HFFc6 (cell line): ENCODE data around the gene GCK. TPM values are rescaled to one million over a fixed set of nuclear protein-coding genes. Genes with fewer than 3 reads are reported as not detected.

Experiments used
- DNase-seq: peaks from one replicate; pipeline ENCODE4 v3.0.0-alpha.2; 2018
- H3K27ac Mint-ChIP-seq: 2 replicates; pipeline ENCODE4 v1.8.0; 2020; ENCODE audit warnings: mild to moderate bottlenecking, mixed read lengths
- H3K27me3 Mint-ChIP-seq: 2 replicates; pipeline ENCODE4 v1.8.0; 2021; ENCODE audit warnings: mild to moderate bottlenecking, moderate library complexity, mixed read lengths; ENCODE audit not compliant: insufficient read depth
- H3K36me3 Mint-ChIP-seq: 2 replicates; pipeline ENCODE4 v1.8.0; 2021; ENCODE audit warnings: low read depth, mixed read lengths
- H3K4me1 Mint-ChIP-seq: 2 replicates; pipeline ENCODE4 v1.8.0; 2020; ENCODE audit warnings: low read depth, mixed read lengths
- H3K4me3 Mint-ChIP-seq: 2 replicates; pipeline ENCODE4 v1.8.0; 2020; ENCODE audit warnings: mild to moderate bottlenecking, moderate library complexity, mixed read lengths
- H3K9me3 Mint-ChIP-seq: 2 replicates; pipeline ENCODE4 v1.8.0; 2020; ENCODE audit warnings: mild to moderate bottlenecking, mixed read lengths
- total RNA-seq, 6 experiments: library from RNA; stranded (reverse); fragmentation: NEBNext Ultra II Directional; extraction: Animal tissue kit (Norgen Biotek cat#: 25700); gene quantifications; 2 replicates in 1 of 6; 3 replicates in 5 of 6; pipeline ENCODE4 v1.2.3, GENCODE V29; 2021
- TF ChIP-seq, protein P1 (sequence below): fragments of 200-600 bp; sonication (generic); IDR thresholded peaks from 2 replicates; pipeline ENCODE4 v1.5.0; 2021; ENCODE audit warnings: antibody characterized with exemption, mild to moderate bottlenecking

The GCK gene
- total RNA-seq, 6 experiments from 2014 or later, result 0.11 to 0.26 (median 0.17) TPM; not detected in 2

DNA sequence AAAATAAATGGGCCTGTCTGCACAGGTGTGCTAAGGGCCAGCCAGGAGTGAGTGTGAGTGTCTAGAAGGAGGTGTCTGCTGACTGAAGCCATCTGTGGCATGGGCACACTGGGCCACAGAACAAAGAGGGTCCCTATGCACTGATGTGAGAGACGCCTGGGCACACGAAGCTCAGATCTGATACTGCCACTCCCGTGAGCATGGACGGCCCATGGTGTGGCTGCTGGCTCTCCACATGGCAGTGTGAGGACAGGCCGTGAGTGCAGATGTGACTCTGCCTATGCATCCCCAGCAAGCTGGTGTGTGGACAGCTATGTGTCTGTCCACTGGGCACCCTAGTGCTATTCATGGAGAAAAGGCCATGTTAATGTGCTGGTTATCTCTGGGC, 35.3 kb downstream of the GCK start:
- H3K27me3 Mint-ChIP-seq, result no peaks in the 10 kb centered on the region; the same call in none of the 2 replicates
- no peak overlapping the region for H3K4me3 Mint-ChIP-seq
- no peaks in the 10 kb centered on the region for H3K36me3 Mint-ChIP-seq
- H3K27ac Mint-ChIP-seq, result no peak overlapping the region
- TF ChIP-seq, protein P1, sequence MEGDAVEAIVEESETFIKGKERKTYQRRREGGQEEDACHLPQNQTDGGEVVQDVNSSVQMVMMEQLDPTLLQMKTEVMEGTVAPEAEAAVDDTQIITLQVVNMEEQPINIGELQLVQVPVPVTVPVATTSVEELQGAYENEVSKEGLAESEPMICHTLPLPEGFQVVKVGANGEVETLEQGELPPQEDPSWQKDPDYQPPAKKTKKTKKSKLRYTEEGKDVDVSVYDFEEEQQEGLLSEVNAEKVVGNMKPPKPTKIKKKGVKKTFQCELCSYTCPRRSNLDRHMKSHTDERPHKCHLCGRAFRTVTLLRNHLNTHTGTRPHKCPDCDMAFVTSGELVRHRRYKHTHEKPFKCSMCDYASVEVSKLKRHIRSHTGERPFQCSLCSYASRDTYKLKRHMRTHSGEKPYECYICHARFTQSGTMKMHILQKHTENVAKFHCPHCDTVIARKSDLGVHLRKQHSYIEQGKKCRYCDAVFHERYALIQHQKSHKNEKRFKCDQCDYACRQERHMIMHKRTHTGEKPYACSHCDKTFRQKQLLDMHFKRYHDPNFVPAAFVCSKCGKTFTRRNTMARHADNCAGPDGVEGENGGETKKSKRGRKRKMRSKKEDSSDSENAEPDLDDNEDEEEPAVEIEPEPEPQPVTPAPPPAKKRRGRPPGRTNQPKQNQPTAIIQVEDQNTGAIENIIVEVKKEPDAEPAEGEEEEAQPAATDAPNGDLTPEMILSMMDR, result no peak
- no peaks in the 10 kb centered on the region for H3K9me3 Mint-ChIP-seq
- DNase-seq, result no peak
- peaks cover 17% of the 10 kb centered on the region for H3K4me1 Mint-ChIP-seq

DNA sequence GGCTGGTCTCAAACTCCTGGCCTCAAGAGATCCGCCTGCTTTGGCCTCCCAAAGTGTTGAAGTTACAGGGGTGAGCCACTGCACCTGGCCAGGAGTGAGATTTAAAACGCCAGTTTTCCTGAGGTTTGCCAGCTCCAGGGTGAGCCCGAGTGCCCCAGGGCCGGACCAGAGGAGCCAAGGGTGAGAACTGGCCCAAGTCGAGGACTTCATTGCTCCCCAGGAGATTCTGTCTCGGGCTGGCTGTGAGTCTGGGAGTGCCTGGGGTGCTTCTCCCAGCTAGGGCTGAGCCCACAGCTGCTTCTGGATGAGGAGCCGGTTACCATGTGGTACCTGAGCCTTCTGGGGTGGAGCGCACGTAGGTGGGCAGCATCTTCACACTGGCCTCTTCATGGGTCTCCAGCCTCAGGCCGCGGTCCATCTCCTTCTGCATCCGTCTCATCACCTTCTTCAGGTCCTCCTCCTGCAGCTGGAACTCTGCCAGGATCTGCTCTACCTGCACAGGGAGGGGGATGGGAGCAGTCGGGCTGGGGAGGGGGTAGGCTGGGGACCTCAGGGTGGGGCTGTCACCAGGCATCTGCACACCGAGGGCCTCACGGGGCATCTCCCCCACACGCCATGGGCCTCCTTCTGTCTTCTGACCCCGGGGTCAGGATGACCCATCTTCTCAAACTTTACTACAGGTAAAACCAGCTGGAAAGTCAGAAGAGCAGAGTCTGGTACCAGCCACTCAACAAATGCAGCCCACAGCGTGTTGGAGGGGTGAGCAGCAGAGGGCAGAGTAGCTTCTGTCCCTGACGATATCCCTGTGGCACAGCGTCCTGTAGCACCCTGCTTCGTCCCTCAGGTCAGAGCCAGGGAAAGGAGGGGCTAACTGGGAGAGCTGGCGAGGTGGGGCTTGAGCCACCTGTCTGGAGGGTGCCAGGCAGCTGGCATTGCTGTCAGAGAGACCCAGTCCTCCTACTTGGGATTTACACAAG, 36.0 kb downstream of the GCK start:
- no peaks in the 10 kb centered on the region for H3K36me3 Mint-ChIP-seq
- no peaks in the 10 kb centered on the region; the same call in none of the 2 replicates for H3K27me3 Mint-ChIP-seq
- TF ChIP-seq, protein P1, result no peak
- peaks cover 17% of the 10 kb centered on the region for H3K4me1 Mint-ChIP-seq
- DNase-seq, result no peak
- no peaks in the 10 kb centered on the region for H3K9me3 Mint-ChIP-seq
- H3K27ac Mint-ChIP-seq, result no peak overlapping the region
- no peak overlapping the region for H3K4me3 Mint-ChIP-seq

DNA sequence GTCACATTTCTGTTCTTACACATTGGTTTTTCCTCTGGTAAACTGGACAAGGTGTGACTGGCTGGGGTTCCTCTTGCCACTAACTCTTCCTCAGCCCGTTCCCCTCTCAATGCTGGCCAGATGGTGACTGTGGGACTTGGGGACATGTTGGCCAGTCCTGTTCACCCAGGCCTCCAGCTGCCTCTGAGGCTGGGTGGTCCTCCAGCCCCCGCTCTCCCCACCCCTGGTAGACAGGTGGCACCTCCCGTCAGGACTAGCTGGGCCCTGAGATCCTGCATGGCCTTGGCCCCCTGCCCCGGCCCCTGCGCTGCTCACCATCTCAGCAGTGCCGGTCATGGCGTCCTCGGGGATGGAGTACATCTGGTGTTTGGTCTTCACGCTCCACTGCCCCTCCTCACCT, 37.3 kb downstream of the GCK start:
- DNase-seq, result no peak
- Mint-ChIP-seq H3K27me3 (no peaks in the 10 kb centered on the region; the same call in none of the 2 replicates), H3K4me3 (no peak overlapping the region), H3K27ac (no peak overlapping the region), H3K36me3 (no peaks in the 10 kb centered on the region), H3K9me3 (no peaks in the 10 kb centered on the region), H3K4me1 (peaks cover 17% of the 10 kb centered on the region)
- TF ChIP-seq, protein P1, result no peak

DNA sequence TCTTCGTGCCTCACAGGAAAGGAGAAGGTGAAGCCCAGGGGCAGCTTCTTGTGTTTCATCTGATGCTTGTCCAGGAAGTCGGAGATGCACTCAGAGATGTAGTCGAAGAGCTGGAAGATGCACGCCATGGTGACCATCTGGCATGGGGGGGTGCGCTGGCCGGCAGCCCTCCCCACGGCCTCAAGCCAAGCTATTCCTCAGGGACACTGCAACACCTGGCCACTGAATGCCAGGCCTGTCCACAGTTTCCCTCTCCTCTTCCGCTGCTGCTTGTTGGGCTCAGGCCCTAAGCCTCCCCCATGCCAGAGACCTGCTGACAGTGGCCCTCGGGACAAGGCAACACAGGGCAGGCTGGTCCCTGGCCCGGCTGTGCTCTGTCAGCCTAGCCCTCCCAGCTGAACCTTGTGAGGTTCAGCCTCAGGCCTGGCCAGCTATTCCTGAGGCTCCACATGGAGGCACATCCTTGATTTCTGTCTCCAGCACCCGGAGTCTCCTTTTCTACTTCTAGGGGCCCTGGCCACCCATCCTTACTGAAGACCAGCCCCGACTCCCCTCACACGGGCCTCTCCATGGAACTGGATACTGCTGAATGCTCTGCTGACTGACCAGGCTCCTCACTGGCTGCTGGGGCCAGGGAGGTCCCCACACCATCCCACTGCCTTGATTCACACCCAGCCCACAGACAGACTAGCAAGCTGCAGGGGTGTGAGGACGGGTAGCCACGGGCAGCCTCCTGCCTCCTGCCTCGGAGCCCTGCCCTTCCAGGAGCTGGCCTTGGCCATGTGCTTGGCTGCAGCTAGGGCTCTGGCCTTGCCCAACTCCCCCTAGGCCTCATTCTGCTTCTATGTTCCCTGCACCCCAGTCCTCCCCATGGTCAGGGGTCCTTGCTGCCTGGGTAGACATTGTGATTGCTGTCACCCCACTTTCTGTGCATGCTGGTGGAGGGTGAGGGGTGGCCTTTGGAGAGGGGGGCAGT, 38.0 kb downstream of the GCK start:
- no peaks in the 10 kb centered on the region; the same call in none of the 2 replicates for H3K27me3 Mint-ChIP-seq
- TF ChIP-seq, protein P1, result no peak
- H3K4me3 Mint-ChIP-seq, result no peak overlapping the region
- H3K9me3 Mint-ChIP-seq, result no peaks in the 10 kb centered on the region
- no peak overlapping the region for H3K27ac Mint-ChIP-seq
- H3K36me3 Mint-ChIP-seq, result no peaks in the 10 kb centered on the region
- peaks cover 17% of the 10 kb centered on the region for H3K4me1 Mint-ChIP-seq
- no peak for DNase-seq

DNA sequence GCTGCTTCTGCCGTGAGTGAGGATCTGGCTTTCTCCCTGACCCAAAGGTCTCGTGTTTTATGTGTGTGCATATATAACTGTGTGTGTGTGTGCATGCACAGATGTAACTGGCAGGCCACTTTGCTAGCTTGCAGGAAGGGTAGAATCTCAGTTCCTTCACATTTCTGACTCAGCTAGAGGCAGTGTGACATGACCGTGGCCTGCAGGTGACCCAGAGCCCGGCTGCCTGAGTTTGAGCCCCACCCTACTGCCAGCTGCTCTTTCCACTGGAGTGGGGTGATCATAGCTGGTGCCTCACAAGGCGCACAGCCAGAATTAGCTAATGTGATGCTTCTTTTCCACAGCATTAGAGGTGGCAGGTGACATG, 38.8 kb downstream of the GCK start:
- H3K27ac Mint-ChIP-seq, result no peak overlapping the region
- no peak overlapping the region for H3K4me3 Mint-ChIP-seq
- H3K27me3 Mint-ChIP-seq, result no peaks in the 10 kb centered on the region; the same call in none of the 2 replicates
- no peaks in the 10 kb centered on the region for H3K36me3 Mint-ChIP-seq
- peaks cover 17% of the 10 kb centered on the region for H3K4me1 Mint-ChIP-seq
- DNase-seq, result no peak
- TF ChIP-seq, protein P1, result no peak
- H3K9me3 Mint-ChIP-seq, result no peaks in the 10 kb centered on the region
